ENCODE measurements around the gene ELSPBP1. TPM values are rescaled to one million over a fixed set of nuclear protein-coding genes. Genes with fewer than 3 reads are reported as not detected.

Gene ELSPBP1
- total RNA-seq, 4 donors from 2014 or later = not detected

DNA sequence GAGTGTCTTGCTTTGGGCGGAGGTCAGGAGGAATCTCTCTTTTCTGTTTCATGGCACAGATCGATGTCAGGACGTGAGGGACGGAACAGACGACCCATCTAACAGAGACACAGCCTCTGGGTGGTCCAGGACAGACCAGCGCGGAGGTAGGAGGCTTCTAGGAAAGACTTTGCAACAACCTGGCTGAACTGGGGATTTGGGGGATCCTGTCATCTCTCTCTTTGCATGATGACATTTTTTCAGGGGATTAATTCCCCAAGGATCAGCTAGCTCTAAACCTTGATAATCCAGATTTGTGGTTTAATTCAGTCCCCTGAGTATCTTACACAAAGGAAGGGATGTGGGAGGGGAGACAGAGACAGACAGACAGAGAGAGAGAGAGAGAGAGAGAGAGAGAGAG is 35.0 kb downstream of the ELSPBP1 start:
- DNase-seq = no peak
- H3K4me1 ChIP-seq = no peaks in the 10 kb centered on the region
- H3K27ac ChIP-seq = no peak overlapping the region
- H3K27me3 ChIP-seq = no peaks in the 10 kb centered on the region
- H3K4me3 ChIP-seq = no peak overlapping the region
- no peaks in the 10 kb centered on the region for H3K9me3 ChIP-seq
- H3K36me3 ChIP-seq = no peaks in the 10 kb centered on the region
- TF ChIP-seq CTCF (IDR thresholded peaks at IDR 0.05) (no peak), POLR2A (IDR thresholded peaks at IDR 0.05) (no peak)

- Histone ChIP-seq H3K4me3 (no peak overlapping the region), H3K27me3 (no peaks in the 10 kb centered on the region), H3K27ac (no peak overlapping the region), H3K9me3 (no peaks in the 10 kb centered on the region), H3K36me3 (no peaks in the 10 kb centered on the region), H3K4me1 (no peaks in the 10 kb centered on the region)
- DNase-seq = no peak
- no peak for TF ChIP-seq POLR2A (IDR thresholded peaks at IDR 0.05)
- no peak for TF ChIP-seq CTCF (IDR thresholded peaks at IDR 0.05)
Observed at GRCh38 chr19:48030073-48030472, 35.6 kb downstream of the ELSPBP1 start.

DNA sequence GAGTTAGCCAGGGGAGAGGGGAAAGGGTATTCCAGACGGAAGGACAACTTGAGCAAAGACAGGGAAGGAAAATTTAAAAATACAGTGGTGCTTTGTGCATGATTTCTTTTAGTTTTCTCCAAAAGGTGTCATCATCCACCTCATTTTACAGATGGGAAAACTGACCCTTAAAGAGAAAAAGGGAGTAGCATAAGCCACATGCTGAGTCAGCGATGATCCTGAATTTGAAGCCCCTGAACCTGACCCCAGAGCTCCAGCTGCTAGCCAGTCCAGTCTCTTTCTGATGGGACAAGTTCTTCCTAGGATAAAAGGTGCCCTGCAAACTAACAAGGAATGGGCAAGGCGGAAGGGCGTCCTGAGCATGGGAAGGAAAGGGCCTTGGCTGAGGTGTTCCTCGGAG is 39.2 kb downstream of the ELSPBP1 start:
- Histone ChIP-seq H3K9me3 (peaks cover 0 to 4% (median 0%) of the 10 kb centered on the region in 4 donors), H3K27me3 (no peaks in the 10 kb centered on the region), H3K4me3 (no peak overlapping the region), H3K27ac (no peak overlapping the region), H3K4me1 (no peaks in the 10 kb centered on the region), H3K36me3 (no peaks in the 10 kb centered on the region)
- no peak for TF ChIP-seq POLR2A (IDR thresholded peaks at IDR 0.05)
- TF ChIP-seq CTCF (IDR thresholded peaks at IDR 0.05) = no peak
- DNase-seq = no peak

GRCh38 chr19:48036765-48037164 is 42.3 kb downstream of the ELSPBP1 start:
- Histone ChIP-seq H3K4me1 (no peaks in the 10 kb centered on the region), H3K27ac (no peak overlapping the region), H3K27me3 (no peaks in the 10 kb centered on the region), H3K4me3 (no peak overlapping the region), H3K36me3 (no peaks in the 10 kb centered on the region), H3K9me3 (peaks cover 0 to 4% (median 0%) of the 10 kb centered on the region in 4 donors)
- no peak for DNase-seq
- TF ChIP-seq POLR2A (IDR thresholded peaks at IDR 0.05) (no peak), CTCF (IDR thresholded peaks at IDR 0.05) (no peak)

DNA sequence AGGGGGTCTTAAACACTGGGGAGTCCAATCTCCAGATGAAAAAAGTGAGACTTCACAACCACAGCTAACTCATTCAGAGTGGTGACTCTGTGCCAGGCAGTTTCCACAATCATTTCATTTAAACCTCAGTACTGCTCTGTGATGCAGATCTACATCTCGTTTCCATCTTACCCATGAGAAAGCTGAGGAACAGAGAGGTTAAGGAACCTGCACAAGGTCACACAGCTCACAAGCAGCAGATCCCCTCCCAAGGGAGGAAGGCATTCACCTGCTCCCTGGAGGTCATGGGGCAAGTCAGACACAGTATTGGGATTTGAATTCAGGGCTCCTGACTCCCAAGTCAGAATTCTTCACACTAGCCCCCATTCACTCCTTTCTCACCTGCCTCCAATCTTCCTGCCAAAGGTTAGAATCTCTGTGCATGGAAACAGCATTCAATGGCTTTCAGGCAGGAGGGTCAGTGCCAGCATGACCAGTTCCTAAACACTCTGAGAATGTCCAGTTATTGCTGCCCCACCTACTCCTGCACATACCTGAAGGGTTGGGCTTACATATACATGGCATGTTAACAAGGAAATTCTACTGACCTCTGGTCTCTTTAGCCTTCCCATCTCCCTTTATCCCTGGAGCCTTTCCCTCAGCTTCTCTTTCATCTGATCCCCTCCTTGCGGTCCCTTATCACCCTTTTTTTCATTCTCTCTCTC is 47.6 kb downstream of the ELSPBP1 start:
- DNase-seq = no peak
- no peak overlapping the region for H3K27ac ChIP-seq
- TF ChIP-seq POLR2A (IDR thresholded peaks at IDR 0.05) (no peak), CTCF (IDR thresholded peaks at IDR 0.05) (no peak)
- peaks cover 0 to under 1% (median 0%) of the 10 kb centered on the region in 4 donors for H3K9me3 ChIP-seq
- no peaks in the 10 kb centered on the region for H3K4me1 ChIP-seq
- H3K4me3 ChIP-seq = no peak overlapping the region
- no peaks in the 10 kb centered on the region for H3K27me3 ChIP-seq
- no peaks in the 10 kb centered on the region for H3K36me3 ChIP-seq
